Nephron progenitor cell (in vitro differentiated cells): ENCODE results near the gene LPP.

ENCODE experiments used
- DNase-seq: peaks from one replicate; pipeline ENCODE4 v3.0.0; 2021
- H3K27ac Mint-ChIP-seq: 2 replicates; pipeline ENCODE4 v1.8.0; 2021; ENCODE audit warnings: mild to moderate bottlenecking, moderate library complexity, mixed read lengths
- H3K27me3 Mint-ChIP-seq: 2 replicates; pipeline ENCODE4 v1.8.0; 2021; ENCODE audit warnings: mild to moderate bottlenecking, low read depth, mixed read lengths; ENCODE audit not compliant: poor library complexity
- H3K36me3 Mint-ChIP-seq: 2 replicates; pipeline ENCODE4 v1.8.0; 2021; ENCODE audit warnings: low read depth, mixed read lengths
- H3K4me1 Mint-ChIP-seq: 2 replicates; pipeline ENCODE4 v1.8.0; 2021; ENCODE audit warnings: mixed read lengths
- H3K4me3 Mint-ChIP-seq: 2 replicates; pipeline ENCODE4 v1.8.0; 2021; ENCODE audit warnings: mild to moderate bottlenecking, moderate library complexity, mixed read lengths
- H3K9me3 Mint-ChIP-seq: 2 replicates; pipeline ENCODE4 v1.8.0; 2021; ENCODE audit warnings: mild to moderate bottlenecking, moderate library complexity, mixed read lengths
- TF ChIP-seq, protein P1 (sequence below): fragments of 200-600 bp; sonication (generic); IDR thresholded peaks from 2 replicates; pipeline ENCODE4 v1.5.0; 2021; ENCODE audit warnings: antibody characterized with exemption

The LPP gene

DNA sequence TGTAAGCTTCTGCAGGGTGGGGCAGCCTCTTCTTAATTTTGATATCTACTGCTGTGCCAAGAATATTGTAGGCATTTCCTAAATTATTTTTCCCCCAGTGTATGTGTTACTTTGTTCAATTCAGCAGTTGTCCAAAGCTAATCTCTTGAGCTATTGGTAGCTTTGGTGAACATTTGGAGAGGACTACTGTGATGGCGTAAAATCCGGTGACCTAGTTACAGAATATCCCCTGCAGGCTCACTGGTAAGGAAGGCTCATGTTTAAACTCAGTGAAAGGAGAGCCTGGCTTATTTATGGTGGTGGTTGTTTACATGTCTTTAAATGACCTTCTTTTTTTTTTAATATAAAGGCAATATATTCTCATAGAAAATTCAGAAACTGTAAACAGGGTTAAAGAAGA is 105.6 kb downstream of the LPP start:
- Mint-ChIP-seq H3K27me3 (no peaks in the 10 kb centered on the region), H3K4me3 (no peak overlapping the region), H3K27ac (no peak overlapping the region), H3K9me3 (no peaks in the 10 kb centered on the region), H3K4me1 (peaks cover 31% of the 10 kb centered on the region), H3K36me3 (no peaks in the 10 kb centered on the region)
- TF ChIP-seq, protein P1, sequence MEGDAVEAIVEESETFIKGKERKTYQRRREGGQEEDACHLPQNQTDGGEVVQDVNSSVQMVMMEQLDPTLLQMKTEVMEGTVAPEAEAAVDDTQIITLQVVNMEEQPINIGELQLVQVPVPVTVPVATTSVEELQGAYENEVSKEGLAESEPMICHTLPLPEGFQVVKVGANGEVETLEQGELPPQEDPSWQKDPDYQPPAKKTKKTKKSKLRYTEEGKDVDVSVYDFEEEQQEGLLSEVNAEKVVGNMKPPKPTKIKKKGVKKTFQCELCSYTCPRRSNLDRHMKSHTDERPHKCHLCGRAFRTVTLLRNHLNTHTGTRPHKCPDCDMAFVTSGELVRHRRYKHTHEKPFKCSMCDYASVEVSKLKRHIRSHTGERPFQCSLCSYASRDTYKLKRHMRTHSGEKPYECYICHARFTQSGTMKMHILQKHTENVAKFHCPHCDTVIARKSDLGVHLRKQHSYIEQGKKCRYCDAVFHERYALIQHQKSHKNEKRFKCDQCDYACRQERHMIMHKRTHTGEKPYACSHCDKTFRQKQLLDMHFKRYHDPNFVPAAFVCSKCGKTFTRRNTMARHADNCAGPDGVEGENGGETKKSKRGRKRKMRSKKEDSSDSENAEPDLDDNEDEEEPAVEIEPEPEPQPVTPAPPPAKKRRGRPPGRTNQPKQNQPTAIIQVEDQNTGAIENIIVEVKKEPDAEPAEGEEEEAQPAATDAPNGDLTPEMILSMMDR = no peak
- no peak for DNase-seq

DNA sequence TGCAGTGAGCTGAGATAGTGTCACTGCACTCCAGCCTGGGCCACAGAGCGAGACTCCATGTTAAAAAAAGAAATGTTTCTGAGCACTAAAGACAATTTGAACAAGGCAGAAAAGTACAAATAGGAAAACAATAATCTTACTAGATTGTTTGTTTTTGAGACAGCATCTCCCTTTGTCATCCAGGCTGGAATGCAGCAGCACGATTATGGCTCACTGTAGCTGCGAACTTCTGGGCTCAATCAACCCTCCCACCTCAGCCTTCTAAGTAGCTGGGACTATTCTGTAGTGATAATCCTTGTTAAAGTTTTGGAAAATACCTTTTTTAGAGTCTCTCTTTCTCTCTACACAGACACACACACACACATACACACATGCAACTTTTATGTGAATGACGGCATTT is 107.1 kb downstream of the LPP start:
- Mint-ChIP-seq H3K27me3 (no peaks in the 10 kb centered on the region), H3K4me1 (peaks cover 31% of the 10 kb centered on the region), H3K4me3 (no peak overlapping the region), H3K9me3 (no peaks in the 10 kb centered on the region), H3K36me3 (no peaks in the 10 kb centered on the region), H3K27ac (no peak overlapping the region)
- DNase-seq = no peak
- TF ChIP-seq, protein P1 = no peak

- Mint-ChIP-seq H3K27ac (peak overlapping the region; percentile 20), H3K4me3 (no peak overlapping the region)
Measured at GRCh38 chr3:188262488-188262887, 108.5 kb downstream of the LPP start.

GRCh38 chr3:188262913-188263683 is 109.1 kb downstream of the LPP start:
- Mint-ChIP-seq H3K4me3 (no peak overlapping the region), H3K9me3 (no peaks in the 10 kb centered on the region), H3K36me3 (no peaks in the 10 kb centered on the region), H3K4me1 (peaks cover 19% of the 10 kb centered on the region), H3K27me3 (no peaks in the 10 kb centered on the region), H3K27ac (no peak overlapping the region)
- TF ChIP-seq, protein P1 = no peak
- DNase-seq = no peak

More at GRCh38 chr3:188262488-188262887, 108.5 kb downstream of the LPP start:
- Mint-ChIP-seq H3K27me3 (no peaks in the 10 kb centered on the region), H3K9me3 (no peaks in the 10 kb centered on the region), H3K4me1 (peaks cover 23% of the 10 kb centered on the region), H3K36me3 (no peaks in the 10 kb centered on the region)
- DNase-seq = no peak
- TF ChIP-seq, protein P1 = no peak

DNA sequence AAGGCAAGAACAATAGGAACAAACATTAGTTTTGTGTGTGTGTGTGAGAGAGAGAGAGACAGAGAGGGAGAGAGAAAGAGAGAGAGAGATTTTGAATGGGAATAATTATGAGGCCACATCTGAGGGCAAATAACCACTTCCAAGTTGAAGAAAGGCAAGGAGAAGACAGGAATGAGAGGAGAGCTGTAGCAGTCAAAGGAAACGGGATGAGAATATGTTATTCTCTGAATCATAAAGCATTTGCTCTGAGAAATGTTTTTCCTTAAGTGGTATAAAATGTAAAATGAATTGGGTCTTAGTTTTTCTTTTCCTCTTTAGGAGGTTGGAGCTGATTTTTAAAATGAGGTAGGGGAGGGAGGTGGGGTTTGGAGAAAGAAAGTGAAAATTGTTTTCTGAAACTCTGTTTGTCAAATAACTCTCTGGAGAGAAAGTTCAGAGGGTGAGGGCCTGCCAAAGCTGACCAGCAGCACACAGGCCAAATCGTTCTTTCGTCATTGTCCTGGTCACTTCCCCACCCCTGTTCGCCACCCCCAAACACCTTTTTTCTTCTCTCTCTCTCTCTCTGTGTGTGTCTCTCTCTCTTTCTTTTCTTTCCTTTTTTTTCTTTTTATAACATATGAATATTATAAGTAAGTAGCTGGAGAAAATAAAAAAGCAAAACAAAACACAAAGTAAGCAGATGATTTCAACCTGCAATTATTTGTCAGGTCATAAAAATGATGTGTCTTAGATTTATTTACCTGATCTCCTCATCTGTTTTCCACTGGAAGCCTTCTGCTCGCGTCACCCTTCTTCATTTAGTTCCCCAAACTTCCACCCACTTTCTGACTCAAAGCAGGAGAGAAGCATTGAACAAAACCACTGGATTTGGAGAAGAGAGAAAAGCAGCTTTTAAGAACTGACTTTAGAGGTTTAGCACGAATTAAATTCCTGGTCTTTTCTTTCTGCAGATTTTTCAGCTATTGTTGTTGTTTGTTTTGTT is 110.6 kb downstream of the LPP start:
- no peak overlapping the region for H3K27ac Mint-ChIP-seq
- peaks cover 16% of the 10 kb centered on the region for H3K4me1 Mint-ChIP-seq
- H3K36me3 Mint-ChIP-seq = no peaks in the 10 kb centered on the region
- DNase-seq = no peak
- TF ChIP-seq, protein P1 = no peak
- no peaks in the 10 kb centered on the region for H3K27me3 Mint-ChIP-seq
- no peak overlapping the region for H3K4me3 Mint-ChIP-seq
- no peaks in the 10 kb centered on the region for H3K9me3 Mint-ChIP-seq
